Prostate gland (tissue), 2 donors: ENCODE data around the gene ZSCAN10. TPM values are rescaled to one million over a fixed set of nuclear protein-coding genes. Genes with fewer than 3 reads are reported as not detected.

ENCODE experiments used
- DNase-seq: peaks from one replicate; pipeline ENCODE4 v3.0.0-alpha.2; 2019; ENCODE audit warnings: low spot score
- H3K27ac ChIP-seq, 2 donors: fragments of 200-600 bp; sonication (generic); 2 replicates each; pipeline ENCODE4 v1.5.1; 2017 to 2019
- H3K27me3 ChIP-seq: fragments of 200-600 bp; sonication (generic); replicated peaks from 2 replicates; pipeline ENCODE4 v1.5.1; 2019; ENCODE audit not compliant: insufficient read depth
- H3K36me3 ChIP-seq, 2 donors: fragments of 200-600 bp; sonication (generic); 1 replicate in 1 of 2; 2 replicates in 1 of 2; pipeline versions ENCODE4 v1.5.1 to v1.8.1; 2017 to 2019
- H3K4me1 ChIP-seq: fragments of 200-600 bp; sonication (generic); replicated peaks from 2 replicates; pipeline ENCODE4 v1.5.1; 2019
- H3K4me3 ChIP-seq, 2 donors: fragments of 200-600 bp; sonication (generic); 2 replicates each; pipeline ENCODE4 v1.5.1; 2017 to 2019
- H3K9me3 ChIP-seq: fragments of 200-600 bp; sonication (generic); 2 replicates; pipeline ENCODE4 v1.5.1; 2017
- POLR2A ChIP-seq: fragments of 450-650 bp; IDR thresholded peaks from one replicate; pipeline ENCODE4 v1.6.1; 2016; ENCODE audit warnings: antibody characterized with exemption, mild to moderate bottlenecking
- POLR2AphosphoS5 ChIP-seq: sonication (generic); formaldehyde crosslinking; IDR thresholded peaks from one replicate; pipeline ENCODE4 v1.6.1; 2017; ENCODE audit warnings: antibody characterized with exemption
- WGBS: methylation state at CpG from one replicate; pipeline ENCODE4 v1.1.5; 2018; 5-methylcytosine and 5-hydroxymethylcytosine counted together
- intact Hi-C: fragments of 100-400 bp; cut with DNase I; formaldehyde crosslinking; loops from one replicate; pipeline ENCODE4 v1.14.2; 2022
- total RNA-seq, 2 donors: library from RNA; depleted of rRNA; stranded (reverse); fragments of >200 nt; gene quantifications; one replicate each; pipeline ENCODE4 v1.1.0, GENCODE V29; 2016
- TF ChIP-seq, protein P1 (sequence below), 4 experiments: fragments of 200-600 bp in 2 of 4; fragments of 450-650 bp in 2 of 4; sonication (generic) in 2 of 4; IDR thresholded peaks; 1 replicate in 3 of 4; 2 replicates in 1 of 4; pipeline ENCODE4 v1.5.1; 2016 to 2019; ENCODE audit warnings: antibody characterized with exemption in 4 of 4, mild to moderate bottlenecking in 2 of 4, moderate library complexity in 2 of 4

ZSCAN10 gene
- total RNA-seq, 2 donors from 2014 or later = 0.57 TPM; not detected in 1

DNA sequence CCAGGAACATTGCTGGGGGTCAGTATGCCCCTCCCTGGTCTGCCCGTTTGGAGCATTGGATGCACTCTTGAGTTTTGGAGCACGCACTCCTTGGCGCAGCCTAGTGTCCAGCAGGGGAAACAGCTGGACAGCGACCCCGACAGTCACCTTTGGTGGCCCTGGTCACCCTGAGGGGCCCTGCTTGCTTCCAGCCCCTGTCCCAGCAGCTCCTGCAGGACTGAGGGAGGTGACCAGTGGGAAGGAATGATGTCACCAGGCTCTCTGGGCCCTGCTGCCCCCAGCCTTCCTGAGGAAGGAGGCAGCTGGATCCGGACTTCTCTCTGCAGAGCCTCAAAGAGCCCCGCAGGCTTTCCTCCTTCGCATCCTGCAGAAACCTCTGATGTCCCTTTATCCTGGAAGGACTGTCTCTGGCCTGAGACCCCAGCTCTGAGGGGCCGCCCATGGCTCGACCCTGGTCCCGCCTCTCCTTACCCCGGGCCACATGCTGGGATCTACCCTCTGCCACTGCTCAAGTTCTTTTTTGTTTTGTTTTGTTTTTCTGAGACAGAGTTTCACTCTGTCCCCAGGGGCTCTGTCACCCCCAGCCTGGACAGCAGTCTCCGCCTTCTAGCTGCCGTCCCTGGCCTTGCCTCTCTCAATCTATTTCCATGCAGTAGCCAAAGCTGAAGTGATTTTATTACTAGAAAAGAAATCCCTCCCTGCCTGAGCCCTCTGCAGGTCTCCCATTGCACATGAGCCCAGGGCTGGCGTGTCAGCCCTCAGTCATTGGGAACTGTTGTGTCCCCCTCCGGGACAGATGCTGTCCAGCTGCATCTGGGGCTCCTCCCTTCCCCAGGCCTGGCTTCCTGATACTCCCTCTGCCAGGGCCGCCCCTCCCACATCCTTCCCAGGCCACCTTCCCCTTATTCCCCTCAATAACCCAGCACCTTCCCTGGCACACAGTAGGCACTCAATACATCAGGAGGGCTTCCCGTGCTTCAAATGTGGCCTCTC lies 11.6 kb downstream of the ZSCAN10 start:
- TF ChIP-seq, protein P1, sequence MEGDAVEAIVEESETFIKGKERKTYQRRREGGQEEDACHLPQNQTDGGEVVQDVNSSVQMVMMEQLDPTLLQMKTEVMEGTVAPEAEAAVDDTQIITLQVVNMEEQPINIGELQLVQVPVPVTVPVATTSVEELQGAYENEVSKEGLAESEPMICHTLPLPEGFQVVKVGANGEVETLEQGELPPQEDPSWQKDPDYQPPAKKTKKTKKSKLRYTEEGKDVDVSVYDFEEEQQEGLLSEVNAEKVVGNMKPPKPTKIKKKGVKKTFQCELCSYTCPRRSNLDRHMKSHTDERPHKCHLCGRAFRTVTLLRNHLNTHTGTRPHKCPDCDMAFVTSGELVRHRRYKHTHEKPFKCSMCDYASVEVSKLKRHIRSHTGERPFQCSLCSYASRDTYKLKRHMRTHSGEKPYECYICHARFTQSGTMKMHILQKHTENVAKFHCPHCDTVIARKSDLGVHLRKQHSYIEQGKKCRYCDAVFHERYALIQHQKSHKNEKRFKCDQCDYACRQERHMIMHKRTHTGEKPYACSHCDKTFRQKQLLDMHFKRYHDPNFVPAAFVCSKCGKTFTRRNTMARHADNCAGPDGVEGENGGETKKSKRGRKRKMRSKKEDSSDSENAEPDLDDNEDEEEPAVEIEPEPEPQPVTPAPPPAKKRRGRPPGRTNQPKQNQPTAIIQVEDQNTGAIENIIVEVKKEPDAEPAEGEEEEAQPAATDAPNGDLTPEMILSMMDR (IDR thresholded peaks at IDR 0.05) = peak in 1 of 4 experiments; percentile 8
- TF ChIP-seq POLR2AphosphoS5 = no peak
- Histone ChIP-seq H3K9me3 (no peaks in the 10 kb centered on the region), H3K36me3 (no peaks in the 10 kb centered on the region), H3K4me1 (no peaks in the 10 kb centered on the region), H3K27me3 (no peaks in the 10 kb centered on the region), H3K27ac (no peak overlapping the region), H3K4me3 (no peak overlapping the region)
- intact Hi-C loops = no loop called here
- WGBS = 80% methylated on average over 15 of the region's 18 CpGs
- no peak for DNase-seq

DNA sequence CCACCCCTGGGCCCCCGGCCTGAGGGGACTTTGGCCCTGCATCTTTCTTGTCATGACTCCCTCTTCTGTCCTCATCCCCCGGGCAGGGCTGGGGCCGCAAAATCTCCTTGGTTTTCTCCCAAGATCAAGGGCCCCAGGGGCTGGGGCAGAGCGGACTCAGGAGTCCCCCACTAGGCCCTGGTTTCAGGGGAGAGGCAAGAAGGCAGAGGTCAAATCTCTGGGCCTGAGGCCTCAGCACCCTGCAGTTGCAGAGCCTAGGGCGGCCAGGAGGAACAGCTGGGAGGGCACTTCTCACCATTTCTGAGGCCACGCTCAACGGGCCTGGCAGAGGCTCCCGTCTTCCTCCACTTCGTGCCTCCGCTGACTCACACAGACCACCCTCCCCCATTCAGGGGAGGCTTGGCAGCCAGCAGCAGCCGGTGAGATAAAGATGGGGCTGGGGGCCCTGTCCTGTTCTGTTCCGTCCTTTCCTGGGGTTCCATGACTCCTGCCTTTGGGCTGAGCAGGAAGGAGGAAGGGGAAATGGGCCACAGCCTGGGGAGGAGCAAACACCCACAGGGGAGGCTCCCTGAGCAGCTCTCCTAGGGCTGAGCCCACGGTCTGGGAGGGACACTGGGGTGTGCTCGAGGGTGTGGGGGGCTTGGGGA lies 12.4 kb downstream of the ZSCAN10 start:
- H3K27ac ChIP-seq = no peak overlapping the region
- H3K4me3 ChIP-seq = no peak overlapping the region

DNA sequence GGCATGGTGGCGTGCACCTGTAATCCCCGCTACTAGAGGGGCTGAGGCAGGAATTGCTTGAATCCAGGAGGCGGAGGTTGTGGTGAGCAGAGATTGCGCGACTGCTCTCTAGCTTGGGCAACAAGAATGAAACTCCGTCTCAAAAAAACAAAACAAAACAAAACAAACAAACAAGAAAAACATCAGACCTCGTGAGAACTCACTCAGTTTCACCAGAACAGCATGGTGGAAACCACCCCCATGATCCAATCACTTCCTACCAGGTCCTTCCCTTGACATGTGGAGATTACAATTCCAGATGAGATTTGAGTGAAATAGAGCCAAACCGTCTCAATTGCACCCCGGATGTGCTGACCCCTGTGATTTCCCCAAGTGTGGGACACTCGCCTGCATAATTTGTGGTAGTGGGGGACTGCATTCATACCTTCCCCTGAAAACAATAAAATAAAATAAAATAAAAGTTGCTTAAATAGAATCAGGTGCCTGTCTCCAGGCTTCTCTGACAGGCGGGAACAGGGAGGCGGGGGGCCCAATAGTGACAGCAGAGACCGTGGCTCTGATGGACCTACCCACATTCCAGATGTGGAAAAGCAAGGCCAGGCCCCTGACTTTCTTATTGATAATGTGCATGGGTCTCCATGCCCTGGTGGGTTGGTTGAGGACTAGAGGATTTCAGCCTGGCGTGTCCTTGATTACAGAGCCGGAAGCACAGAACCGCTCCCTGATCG lies 13.1 kb downstream of the ZSCAN10 start:
- intact Hi-C loops = no loop called here
- no peak overlapping the region for H3K4me3 ChIP-seq
- no peaks in the 10 kb centered on the region for H3K36me3 ChIP-seq

More for the DNA sequence above, 12.4 kb downstream of the ZSCAN10 start:
- intact Hi-C loops = no loop called here
- no peaks in the 10 kb centered on the region for H3K27me3 ChIP-seq
- no peaks in the 10 kb centered on the region for H3K4me1 ChIP-seq
- H3K36me3 ChIP-seq = no peaks in the 10 kb centered on the region
- TF ChIP-seq POLR2A = no peak
- TF ChIP-seq POLR2AphosphoS5 = no peak
- TF ChIP-seq, protein P1 (IDR thresholded peaks at IDR 0.05) = no peak
- WGBS = 72% methylated on average over 14 of the region's 14 CpGs
- no peaks in the 10 kb centered on the region for H3K9me3 ChIP-seq
- no peak for DNase-seq

DNA sequence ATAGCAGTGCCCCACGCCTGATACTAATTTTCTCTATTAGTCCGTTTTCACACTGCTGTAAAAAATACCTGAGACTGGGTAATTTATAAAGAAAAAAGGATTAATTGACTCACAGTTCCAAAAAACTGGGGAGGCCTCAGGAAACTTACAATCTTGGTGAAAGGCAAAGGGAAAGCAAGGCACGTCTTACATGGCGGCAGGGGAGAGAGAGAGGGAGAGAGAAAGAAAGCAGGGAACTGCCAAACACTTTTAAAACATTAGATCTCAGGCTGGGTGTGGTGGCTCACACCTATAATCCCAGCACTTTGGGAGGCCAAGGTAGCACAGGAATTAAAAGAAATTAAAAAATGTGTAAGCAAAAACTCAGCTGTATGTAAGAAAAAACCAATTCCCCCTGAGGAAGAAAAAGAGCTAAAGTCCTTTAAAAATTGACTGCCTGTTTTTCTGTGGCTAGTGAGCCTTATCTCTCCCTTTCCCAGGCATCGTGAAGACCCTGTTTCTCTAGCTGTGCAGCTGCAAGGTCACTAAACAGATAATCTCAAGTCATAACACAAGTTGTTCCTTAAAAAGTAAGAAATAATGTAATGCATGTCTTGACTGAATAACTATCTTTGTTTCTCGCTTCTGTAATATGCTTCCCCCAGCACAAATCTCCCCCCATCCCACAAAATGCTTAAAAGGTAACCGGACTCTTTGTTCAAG lies 14.0 kb downstream of the ZSCAN10 start:
- Histone ChIP-seq H3K36me3 (no peaks in the 10 kb centered on the region), H3K27me3 (no peaks in the 10 kb centered on the region), H3K4me3 (no peak overlapping the region), H3K27ac (no peak overlapping the region), H3K9me3 (no peaks in the 10 kb centered on the region), H3K4me1 (no peaks in the 10 kb centered on the region)
- 80% methylated on average over 7 of the region's 7 CpGs for WGBS
- TF ChIP-seq, protein P1 (IDR thresholded peaks at IDR 0.05) = no peak
- no peak for TF ChIP-seq POLR2AphosphoS5
- no peak for TF ChIP-seq POLR2A
- no peak for DNase-seq
- intact Hi-C loops = no loop called here

More for the DNA sequence above, 13.1 kb downstream of the ZSCAN10 start:
- Histone ChIP-seq H3K27ac (no peak overlapping the region), H3K4me1 (no peaks in the 10 kb centered on the region), H3K27me3 (no peaks in the 10 kb centered on the region), H3K9me3 (no peaks in the 10 kb centered on the region)
- no peak for DNase-seq
- TF ChIP-seq, protein P1 (IDR thresholded peaks at IDR 0.05) = no peak
- TF ChIP-seq POLR2AphosphoS5 (no peak), POLR2A (no peak)
- WGBS = 86% methylated on average over 17 of the region's 17 CpGs
